NCI-H2171 treated with DMSO at 0.1 percent for 48 hours (cell line): ENCODE measurements around the gene RSPH9.

Source experiments
- DNase-seq: peaks from one replicate; lab custom pipeline; 2025; lab: John Stamatoyannopoulos, UW

Gene RSPH9

DNA sequence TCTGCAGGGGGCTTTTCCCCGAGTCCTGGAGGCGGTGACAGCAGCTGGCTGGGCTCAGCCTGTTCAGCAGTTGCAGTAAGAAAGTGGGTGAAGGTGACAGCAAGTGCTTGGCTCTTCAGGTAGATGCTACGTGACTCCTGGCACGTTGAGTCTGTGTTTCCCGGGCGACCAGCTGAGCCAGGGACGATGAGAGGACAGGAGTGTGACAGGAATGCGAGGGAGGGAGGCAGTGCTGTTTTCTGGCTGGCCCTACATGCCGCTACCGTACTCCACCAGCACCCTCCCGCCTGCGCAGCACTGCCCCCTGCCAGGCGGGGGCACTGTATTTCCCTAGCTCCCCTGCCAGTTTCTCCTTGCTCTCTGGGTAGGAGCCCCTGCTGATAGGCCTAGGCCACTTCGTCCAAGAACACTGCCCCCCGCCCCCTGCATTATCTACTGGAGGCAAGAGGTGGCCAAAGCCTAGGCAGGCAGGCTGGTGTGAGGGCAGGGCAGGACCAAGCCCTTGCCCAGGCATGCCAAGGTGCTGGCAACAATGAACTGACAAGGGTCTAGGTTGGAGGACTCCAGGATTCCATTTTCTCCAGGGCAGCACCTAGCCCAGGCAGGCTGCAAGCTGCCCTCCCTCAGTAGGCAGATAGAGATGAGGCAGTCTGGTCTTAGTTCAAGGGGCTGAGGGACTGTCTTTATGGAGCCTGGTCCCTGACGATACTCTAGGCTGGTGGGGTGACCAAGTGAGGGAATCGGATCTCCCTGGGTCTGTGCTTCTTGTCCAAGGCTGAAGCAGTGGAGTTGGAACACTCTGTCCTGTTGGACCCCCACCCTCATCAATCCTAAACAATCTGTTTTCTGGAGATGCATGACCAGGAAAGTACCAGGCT lies 23.6 kb downstream of the RSPH9 start:
- DNase-seq: peak; percentile 86

DNA sequence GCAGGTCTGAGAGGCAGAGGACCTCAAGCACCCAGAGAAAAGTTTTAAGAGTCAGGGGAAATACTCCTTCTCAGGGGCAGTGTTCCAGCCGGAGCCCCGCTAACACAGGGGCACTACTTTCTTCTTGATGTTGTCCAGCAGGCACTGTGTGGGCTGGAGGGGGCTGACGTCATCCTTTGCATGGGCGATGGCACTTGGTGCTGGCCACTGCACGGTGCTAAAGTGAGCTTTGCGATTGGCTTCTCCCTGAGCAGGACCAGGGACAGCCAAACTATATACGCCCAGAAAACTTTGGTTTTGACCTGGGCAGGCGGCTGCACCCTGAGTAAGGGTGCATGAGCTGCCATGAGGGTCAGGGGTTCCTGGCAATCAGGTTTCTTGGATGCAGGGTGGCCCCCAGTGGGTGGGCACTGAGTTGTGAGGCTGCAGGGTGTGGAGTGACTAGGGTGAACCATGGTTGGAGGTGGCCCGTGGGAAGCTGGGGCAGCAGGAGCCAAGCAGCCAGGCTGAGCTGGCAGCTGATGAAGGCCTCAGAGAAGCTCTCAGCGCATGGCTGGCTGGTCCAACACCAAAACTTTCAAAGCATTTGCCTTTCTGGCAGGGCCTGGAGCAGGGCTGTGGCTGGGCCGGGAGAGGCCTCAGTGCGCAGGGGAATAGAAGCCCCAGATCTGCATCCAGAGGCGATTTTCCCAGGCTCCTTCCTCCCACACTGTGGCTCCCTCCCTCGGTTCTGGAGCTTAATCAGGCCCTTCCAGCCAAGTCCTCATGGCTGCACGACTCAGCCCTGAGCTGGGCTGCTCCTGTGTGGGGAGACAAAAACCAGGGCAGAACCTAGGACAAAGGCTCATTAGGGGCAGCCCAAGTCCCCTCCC lies 24.4 kb downstream of the RSPH9 start:
- no peak for DNase-seq

DNA sequence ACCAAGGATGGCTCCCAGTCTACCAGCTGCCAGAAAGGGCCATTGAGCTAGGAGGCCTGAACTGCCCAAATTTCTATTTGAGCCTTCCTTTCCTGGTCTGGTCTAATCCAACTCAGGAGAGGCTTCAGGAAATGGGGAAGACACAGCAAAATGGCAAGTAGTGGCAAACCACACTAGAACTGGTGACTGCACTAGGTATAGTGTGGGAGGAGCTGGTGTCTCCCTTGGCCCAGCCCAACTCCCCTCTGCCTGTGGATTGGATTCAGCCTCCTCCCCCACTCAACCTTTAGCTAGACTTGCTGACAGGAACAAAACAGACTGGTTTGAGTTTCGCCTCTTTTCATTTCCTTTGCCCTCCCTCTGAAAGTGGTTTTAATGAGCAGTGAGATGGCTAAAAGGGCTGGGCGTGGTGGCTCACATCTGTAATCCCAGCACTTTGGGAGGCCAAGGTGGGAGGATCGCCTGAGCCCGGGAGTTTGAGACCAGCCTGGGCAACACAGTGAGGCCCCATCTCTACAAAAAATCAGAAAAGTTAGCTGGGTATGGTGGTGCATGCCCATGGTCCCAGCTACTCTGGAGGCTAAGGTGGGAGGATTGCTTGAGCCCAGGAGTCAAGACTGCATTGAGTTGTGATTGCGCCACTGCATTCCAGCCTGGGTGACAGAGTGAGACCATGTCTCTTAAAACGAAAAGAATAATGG lies 25.2 kb downstream of the RSPH9 start:
- no peak for DNase-seq

DNA sequence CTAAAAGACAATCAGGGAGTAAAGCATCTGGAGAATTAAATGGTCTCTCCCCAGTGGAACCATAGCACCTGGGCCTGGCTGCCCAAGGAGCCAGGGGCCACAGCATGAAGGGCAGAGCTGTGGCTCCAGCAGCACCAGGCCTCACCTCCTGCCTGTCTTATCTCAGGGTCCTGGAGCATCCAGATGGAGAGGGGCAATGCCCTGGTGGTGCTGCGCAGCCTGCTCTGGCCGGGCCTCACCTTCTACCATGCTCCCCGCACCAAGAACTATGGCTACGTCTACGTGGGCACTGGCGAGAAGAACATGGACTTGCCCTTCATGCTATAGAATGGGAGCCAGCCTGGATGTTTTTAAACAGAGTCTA lies 25.8 kb downstream of the RSPH9 start:
- no peak for DNase-seq

DNA sequence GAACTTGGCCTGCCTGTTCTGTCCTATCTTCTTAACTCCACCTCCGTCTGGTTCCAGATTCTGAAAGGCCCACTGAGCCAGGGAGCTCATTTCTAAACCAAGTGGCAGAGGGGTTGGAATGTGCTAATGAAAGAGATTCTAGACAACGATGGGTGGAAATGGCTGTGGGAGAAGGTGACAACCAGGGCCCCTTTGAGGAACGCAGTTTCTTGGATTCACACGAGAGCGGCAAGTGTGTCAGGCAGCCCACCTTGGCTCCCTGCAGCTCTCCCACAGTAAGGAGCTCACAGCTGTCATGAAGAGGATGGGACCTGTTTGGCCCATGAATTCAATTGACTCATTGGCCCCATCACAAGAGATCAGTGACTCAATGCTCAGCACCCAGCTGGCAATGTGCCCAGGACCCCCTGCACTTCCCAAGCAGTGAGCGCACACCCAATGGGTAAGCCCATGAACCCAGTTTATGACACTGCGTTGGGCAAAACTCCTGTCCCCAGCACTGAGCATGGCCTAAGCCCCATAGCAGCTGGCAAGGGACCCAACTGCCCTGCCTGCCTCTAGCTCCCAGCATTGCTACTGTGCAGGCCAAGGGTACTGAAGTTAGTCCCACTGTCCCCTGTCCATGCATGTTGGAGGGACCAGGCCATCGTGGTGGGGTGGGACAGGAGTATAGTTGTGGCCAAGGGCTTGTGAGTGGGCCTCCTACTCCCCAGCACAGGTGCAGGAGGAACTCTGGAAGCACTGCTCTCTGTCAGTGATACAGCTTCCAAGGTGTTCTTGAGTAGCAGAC lies 26.4 kb downstream of the RSPH9 start:
- DNase-seq: no peak

DNA sequence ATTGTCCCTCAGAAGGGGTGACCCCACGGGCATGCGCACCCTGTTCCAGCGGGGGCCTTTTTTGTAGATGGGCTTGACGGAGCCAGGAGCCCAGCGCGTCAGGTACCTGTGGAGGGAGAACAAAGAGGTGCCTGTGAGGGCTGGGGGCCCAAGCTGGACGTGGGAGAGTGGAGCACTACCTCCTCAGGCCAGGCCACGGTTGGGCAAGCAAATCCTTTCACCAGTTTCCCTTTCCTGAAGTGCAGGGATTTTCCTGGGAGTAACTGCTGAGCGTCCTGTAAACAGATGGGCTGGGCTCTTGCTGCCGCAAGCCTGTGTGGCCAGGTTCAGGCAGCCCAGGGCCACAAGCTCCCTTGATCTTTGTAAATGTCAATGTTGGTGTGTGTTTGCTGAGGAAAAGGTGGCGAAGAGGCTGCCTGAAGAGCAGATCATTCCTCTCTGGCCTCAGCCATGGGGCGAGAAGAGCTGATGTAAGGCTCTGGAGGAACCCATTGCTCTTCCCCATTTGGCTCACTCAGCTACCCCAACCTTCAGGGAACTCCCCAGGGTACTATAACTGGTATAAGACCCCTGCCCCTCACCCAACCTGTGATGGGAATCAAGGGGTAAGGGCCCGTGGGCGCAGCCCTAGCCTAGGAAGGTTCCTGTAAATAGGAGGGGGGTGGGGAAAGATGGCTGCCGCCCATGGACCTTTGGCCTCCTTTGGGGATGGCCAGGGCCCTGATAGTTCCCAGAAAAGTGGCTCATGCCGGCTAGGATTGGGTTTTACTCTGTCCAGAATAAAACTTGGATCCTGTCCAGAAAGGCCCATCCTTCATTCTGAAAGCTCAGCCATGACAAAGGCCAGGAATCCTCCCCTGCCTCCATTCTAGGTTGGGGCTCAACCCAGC lies 27.2 kb downstream of the RSPH9 start:
- no peak for DNase-seq

DNA sequence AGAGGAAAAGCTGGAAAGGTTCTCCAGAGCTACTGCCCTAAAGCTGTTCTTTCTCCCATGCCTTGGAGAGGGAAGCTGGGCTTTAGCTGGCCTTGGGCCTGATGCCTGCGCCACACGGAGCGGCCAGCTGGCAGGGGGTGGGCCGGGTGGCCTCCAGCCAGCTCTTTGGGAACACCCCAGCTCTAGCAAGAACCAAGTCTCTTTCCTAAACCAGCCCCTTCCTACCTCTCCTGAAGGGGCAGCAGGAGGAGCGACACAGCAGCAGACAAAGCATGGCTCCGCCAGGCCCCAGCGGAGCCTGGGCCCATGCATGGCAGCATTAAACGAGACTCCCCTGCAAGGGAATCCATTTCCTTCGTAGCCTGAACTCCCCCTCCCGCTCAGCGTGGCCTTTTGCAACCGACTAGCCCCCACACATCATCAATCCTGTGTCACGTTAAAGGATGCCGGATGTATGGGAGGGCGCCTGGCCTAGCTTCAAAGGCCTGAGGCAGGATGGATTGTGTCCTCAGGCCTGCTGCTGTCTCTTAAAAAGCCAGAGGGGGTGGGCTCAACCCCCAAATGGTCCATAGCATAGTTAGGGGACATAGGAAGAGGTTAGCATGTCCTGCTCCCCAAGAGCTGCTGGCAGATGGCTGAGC lies 28.7 kb downstream of the RSPH9 start:
- no peak for DNase-seq

DNA sequence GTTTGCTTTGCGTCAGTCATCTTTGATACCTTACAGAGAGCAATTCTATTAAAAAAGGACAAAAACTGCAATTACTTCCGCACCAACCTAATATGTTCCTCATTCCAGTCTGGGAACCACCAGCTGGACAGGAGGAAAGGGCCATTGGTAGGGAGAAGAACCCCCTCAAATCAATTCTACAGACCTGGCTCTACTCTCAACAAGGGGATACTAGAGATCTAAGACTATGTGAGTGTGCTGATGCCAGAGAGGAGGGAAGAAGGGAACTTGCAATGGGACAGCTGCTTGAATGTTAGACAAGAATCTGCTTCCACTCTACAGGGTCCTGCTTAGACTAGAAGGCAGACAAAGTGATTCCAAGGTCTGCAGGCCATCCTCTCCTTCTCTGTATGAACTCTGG lies 29.5 kb downstream of the RSPH9 start:
- no peak for DNase-seq

DNA sequence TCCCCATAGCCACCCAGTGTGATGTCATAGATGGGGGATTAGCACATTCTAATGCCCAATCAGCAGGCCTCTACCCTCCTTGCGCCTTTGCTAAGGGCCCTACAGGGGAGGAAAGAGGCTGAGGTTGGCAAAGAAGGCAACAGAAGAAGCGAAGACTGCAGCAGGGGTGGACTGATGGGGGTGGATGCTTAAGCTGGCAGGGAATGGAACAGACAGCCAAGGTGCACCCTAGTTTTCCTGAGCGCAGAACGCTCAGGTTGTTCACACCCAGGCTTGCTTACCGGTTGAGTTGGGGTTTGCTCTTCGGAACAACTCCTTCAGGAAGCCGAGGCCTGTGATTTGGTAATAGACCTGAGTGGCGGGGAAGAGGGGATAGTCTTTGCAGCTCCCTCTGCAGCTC lies 30.1 kb downstream of the RSPH9 start:
- DNase-seq: no peak

DNA sequence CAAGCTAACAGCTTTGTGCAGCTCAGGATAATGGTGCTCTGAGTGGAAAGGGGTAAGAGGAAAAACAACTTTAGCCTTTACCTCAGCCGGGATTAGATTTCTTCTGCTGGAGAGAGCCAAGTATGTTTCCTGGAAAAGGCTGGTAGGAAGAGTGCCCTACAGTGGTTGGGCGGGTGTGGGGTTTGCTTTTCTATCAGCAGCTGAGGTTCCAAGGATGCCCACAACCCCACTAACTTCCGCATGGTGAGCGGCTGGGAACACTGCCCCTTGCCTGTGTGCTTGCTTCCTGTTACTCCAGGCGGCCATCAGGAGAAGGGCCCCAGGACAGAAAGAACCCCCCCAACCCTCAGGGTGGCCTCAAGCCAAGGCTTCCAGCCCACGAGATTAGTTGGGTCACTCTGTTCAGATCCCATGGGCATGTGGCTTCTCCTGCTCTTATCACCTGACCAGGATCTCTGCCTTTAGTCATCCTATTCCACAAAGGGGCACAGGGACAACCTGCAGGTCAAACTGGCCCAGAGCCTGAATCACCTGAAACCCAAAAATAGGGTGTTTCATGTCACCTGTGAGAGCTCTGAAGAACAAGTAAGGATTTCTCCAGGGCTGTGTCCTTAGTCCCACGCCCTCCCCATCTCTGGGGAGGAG lies 32.2 kb downstream of the RSPH9 start:
- DNase-seq: no peak

DNA sequence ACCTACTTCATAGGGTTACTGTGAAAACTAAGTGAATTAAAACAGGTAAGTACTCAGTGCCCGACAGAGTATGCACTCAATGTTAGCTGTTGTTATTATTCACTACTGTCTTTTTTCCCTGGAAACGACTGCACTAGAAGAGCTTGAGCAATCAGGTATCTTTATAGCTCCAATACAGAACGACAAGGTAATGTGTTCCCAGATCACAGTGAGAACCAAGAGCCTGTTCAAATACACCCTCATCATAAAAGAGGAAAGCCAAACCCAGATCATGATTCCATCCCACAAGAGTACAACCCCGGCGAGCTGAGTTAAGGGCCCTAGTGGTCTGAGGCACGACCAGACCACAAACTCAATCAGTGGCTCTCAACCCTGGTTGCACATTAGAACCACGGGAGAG lies 32.9 kb downstream of the RSPH9 start:
- DNase-seq: no peak

DNA sequence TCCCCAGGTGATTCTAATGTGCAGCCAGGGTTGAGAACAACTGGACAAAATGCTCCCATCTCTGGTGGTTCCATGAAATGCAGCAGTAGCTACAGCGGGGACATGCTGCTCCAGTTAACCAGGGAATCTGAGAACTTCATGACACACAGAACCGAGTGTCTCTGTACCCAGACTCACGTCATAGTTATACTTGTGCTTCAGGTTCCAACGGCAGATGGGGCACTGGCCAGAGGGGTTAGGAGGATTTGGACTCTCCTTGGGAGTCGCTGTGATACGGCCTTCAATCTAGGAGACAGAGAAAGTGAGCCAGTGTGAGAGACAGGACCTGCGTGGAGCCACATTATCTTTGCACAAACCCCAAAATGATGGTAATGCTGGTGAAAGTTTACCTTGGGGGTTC lies 33.5 kb downstream of the RSPH9 start:
- no peak for DNase-seq

DNA sequence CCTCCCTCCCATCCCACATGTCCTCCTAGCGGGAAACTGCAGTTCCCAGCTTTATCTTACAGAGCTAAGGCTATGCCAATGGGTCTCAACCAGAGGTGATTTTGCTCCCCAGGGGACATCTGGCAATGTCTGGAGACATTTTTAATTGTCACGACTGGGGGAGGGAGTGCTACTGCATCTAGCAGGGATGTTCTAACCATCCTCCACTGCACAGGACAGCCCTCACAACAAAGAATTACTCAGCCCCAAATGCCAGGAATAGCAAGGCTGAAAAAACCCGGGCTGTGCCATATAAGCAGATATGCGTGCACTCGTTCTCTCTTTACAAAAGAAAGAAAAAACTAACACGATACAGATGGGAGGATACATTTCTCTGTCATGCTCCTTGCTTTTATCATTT lies 34.2 kb downstream of the RSPH9 start:
- no peak for DNase-seq

DNA sequence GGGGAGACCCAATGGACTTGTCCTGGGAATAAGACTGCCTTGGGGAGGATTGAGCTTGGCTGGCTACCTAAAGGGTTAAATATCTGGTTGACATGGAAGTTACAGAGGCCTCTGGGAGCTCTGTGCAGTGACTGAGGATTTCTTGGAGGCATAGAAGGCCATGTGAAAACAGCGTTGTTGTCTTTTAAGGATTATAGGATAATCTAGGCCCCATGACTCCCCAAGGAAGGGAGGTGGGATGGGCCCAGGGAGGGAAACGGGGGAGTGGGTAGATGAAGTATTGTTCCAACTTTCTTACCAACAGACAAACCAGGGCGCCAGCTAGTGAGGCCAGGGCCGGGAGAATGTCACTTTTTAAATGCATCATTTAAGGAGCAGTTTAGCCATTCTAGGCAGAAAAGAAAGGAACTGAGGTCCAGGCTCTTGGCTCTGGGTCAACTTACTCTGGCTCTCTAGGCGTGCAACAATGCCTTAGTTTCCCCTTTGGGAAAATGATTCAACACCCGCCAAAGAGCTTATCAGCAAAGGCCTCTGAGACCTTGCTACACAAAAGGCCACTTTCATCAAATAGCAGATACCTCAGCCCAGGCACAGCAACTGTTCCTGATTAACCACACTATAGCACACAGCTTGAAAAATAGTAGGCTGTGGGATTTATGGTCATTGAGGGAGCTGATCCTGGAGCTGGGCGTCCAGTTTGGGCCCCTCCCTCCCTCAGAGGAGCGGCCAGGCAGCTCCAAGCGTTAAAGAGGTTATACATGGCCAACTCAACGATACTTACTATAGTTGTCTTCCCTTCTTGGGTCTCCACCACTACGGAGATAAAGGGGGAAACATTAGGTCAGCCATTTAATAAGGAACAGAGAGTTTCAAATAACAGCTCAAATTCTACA lies 35.7 kb downstream of the RSPH9 start:
- DNase-seq: no peak

DNA sequence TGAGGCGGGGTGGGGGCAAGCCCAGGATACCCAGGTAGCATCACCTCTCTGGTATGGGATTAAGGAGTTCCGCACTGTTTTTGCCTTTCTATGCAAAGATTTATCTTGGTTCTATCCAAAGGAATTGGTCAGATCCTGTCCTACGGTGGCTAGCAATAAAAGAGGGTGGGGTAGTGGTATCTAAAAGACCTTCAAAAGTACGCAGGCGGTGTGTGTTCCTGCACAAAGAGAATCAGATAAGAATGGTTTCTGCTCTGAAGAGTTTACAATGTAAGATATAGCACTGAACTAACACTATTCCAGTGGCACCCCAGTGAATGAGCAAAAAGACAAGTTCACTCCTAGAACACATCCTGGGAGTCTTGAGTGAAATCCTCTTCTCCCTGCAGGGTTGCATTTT lies 36.5 kb downstream of the RSPH9 start:
- no peak for DNase-seq

DNA sequence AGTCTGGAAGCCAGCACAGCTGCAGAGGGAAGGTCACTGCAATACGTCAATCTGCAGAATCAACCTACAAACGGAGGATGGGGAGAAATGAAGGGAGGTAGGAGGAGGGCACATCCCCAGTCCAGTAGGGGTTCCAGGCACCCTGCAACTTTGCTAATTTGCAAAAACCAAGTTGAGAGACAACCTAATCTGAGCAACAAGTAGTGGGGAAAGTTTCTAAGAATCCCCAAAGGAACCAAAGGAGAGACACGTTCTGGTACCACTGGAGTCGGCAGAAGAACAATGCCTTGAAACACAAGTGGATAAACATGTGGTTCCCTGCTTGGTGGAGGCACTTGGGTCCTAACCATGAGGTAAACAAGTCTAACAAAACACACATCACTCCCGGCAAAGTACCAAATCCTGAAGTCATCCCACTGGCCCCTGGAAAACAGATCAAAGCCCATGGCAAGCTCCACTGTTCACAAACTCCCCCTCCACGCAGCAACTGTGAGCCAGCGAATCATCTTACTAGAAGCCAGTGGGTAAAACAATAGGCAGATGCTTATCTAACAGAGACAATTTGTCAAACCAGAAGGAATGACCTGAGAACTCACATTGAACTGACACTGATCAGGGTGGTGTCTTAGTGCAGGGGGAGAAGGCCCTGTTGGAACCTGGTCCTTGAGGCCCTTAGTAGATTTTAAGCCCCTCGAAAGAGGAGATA lies 38.0 kb downstream of the RSPH9 start:
- DNase-seq: no peak

DNA sequence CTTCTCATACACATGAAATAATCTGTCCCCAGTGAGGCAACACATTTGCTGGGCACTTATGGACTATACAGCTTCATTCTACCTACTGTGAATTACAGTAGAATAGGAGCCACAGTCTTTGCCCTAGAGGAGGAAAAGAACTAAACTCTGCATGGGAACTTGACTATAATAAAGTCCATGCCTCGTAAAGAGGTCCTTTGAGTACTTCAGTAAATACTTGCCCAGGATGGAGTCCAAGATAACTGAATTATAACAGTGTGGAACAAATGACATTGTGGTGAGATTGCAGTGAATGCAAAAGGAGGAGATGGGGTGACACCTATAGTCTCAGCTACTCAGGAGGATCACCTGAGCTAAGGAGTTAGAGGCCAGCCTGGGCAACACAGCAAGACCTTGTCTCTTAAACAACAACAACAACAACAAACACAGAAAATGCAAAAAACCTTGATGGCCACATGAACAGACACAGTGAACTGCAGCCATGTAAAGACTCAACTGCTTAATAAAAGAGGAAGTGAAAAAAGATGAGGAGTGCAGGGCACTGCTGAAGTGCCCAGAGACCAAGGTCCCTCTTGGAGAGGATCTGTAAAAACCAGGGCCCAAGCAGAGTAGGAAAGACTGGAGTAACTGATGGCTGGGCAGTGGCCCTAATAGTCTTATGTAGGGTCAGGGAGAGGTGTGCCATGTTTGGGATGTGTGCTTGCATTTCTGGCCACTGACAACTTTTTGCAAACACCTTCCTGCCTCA lies 39.0 kb downstream of the RSPH9 start:
- no peak for DNase-seq

DNA sequence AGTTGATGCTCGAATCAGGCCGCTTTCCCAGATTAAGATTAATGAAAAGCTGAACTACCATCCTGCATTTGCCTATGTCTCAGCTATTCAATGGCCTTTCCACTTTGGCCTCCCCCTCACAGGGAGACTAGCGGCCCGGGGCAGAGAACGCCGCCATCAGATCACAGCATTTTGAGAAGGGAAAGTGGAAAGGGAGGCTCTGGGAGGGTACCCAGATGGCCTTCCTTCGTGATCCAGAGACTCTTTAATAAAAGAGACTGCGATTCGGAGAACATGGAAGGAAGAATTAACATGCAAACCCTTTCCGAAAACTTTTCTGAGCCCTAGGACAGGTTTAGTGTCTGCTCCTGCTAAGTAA lies 42.2 kb downstream of the RSPH9 start:
- no peak for DNase-seq
